GM18868 (cell line): ENCODE data around the gene ZWILCH.
"Not testable (repeated sequence)": the region's sequence is repeated elsewhere in the genome, so short reads cannot be mapped to it uniquely, and the experiment has no call there.

Experiments used
- ATAC-seq: cut with Tn5 transposase; IDR thresholded peaks from one replicate; pipeline ENCODE4 v1.9.1; 2021; ENCODE audit warnings: mild to moderate bottlenecking, moderate library complexity; ENCODE audit not compliant: unreplicated experiment

ZWILCH gene

DNA sequence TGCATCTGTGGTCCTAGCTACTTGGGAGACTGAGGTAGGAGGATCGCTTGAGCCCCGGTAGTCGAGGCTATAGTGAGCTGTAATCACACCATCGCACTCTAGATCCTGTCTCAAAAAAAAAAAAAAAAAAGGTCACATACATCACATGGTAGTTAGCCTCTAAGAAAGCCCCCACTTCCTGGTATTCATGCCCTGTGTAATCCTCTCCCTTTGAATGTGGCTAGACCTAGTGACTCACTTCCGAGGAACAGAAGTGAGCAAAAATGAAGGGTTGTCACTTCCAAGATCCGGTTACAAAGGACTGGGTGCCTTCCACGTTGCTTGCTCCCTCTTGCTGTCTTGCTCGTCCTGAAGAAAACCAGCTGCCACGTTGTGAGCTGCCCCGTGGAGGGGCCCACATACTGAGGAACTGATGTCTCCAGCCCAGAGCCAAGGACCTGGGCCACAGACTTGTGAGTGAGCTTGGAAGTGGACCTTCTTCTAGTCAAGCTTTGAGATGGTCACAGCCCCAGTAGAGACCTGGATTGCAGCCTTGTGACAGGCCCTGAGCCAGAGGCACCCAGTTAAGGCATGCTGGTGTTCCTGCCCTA, 73.3 kb downstream of the ZWILCH start:
- no peak for ATAC-seq

GRCh38 chr15:66580643-66581042, 75.5 kb downstream of the ZWILCH start:
- no peak for ATAC-seq

GRCh38 chr15:66581972-66582537, 76.9 kb downstream of the ZWILCH start:
- ATAC-seq: no peak

DNA sequence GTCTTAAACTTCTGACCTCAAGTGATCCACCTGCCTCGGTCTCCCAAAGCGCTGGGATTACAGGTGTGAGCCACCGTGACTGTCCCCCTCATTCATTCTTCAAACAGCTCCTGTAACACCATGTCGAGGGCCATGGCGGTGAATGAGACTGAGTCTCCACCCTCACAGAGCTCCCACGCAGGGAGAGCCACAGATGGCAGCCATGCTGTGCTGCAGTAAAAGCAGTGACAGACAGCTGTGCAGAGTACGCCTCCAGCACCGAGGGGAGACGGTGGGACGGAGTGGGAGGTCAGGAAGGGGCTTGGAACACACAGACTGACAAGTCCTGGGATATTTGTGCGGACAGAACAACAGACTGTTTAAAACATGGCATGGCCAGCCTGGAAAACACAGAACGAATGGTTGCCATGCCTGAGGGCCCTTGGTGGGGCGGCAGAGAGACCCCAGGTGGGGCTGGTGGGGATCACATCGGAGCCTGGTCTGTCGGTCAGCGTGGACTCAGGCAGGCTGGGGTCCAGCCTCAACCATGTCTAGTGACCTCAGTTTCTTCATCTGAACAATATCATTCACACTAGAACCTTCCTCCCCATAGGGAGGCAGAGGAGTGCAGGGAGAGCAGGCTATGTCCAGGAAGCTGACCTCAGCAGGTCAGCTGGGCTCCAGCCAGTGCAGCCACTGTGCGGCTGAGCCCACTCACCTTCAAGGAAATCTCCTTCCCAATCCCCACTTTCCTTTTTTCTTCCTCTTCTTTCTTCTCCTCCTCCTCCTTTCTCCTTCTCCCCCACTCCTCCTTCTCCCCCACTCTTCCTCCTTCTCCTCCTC, 81.2 kb downstream of the ZWILCH start:
- no peak for ATAC-seq

DNA sequence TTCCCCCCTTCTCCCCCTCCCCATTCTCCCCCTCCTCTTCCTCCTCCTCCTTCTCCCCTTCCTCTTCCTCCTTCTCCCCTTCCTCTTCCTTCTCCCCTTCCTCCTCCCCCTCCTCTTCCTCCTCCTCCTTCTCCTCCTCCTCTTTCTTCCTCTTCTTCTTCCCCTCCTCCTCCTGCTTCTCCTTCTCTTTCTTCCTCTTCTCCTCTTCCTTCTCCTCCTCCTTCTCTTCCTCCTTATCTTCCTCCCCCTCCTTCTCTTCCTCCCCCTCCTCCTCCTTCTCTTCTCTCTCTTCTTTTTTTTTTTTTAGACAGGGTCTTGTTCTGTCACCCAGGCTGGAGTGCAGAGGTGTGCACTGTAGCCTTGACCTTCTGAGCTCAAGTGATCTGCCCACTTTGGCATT, 81.9 kb downstream of the ZWILCH start:
- no peak for ATAC-seq

DNA sequence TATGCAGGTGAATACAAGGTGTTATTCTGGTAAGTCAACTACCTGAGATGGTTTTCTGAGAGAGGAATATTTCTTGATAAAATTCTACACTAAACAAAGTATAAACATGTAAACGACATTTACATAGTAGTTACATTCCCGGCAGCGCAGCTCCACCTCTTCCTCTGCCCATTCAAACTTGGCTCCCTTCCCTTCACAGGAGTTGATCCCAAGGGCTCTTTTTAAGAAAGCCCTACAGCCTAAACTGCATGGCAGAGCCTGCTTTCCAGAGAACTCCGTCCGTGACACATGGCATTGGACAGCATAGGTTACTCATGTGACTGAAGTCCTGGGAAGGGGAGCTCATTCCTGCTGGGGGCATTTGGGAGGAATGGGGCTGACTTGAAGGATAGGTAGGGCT, 82.6 kb downstream of the ZWILCH start:
- ATAC-seq: no peak

DNA sequence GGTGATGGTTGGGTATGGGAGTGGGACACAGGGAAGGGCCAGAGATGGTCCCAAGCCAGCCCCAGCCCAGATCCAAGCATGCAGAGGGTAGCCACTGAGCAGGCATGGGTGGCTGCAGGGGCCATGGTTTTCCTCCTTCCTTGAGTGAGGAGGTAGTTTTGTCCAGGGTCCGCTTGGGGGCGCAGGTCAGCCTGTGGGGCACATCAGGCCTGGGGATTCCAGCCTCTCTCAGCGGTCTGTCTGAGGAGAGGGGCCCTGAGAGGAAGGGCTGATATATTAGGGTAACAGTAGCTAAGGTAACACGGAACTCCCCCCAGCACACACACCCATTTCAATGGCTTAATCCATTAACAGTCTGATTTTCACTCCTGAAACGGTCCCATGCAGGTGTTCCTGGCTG, 83.4 kb downstream of the ZWILCH start:
- ATAC-seq: no peak

DNA sequence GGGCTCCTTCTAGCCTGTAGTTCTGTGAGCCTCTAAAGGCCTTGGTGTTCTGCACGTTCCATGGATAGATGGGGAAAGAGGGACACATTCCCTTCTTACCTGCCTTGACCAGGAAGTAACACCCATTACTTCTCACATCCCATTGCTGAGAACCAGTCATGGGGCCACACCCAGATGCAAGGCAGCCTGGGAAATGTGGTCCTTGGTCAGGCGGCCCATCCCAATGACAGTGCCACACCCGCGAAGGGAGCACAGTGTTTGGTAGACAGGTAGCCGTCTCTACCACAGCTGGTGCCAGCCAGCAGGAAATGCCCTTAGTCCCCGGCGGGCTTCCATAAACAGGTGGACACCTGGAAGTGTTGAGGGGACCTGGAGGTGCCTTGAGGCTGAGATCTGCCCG, 83.8 kb downstream of the ZWILCH start:
- no peak for ATAC-seq

GRCh38 chr15:66589429-66589828, 84.3 kb downstream of the ZWILCH start:
- not testable (repeated sequence) for ATAC-seq

DNA sequence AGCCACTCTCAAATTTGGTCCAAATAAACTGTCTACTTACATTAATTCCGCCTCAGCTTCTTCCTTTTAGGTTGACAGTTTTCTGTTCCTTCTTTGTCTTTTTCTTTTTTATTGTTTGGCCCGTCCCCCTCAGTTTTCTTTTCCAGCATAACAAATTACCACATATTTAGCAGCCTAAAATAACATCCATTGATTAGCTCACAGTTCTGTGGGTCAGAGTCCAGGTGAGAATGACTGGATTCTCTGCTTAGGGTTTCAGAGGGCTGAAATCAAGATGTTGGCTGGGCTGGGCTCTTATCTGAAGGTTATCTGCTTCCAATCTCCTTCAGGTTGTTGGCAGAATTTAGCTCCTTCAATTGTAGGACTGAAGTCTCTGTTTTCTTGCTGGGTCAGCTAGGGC, 85.3 kb downstream of the ZWILCH start:
- no peak for ATAC-seq

GRCh38 chr15:66591322-66591862, 86.3 kb downstream of the ZWILCH start:
- ATAC-seq: no peak

DNA sequence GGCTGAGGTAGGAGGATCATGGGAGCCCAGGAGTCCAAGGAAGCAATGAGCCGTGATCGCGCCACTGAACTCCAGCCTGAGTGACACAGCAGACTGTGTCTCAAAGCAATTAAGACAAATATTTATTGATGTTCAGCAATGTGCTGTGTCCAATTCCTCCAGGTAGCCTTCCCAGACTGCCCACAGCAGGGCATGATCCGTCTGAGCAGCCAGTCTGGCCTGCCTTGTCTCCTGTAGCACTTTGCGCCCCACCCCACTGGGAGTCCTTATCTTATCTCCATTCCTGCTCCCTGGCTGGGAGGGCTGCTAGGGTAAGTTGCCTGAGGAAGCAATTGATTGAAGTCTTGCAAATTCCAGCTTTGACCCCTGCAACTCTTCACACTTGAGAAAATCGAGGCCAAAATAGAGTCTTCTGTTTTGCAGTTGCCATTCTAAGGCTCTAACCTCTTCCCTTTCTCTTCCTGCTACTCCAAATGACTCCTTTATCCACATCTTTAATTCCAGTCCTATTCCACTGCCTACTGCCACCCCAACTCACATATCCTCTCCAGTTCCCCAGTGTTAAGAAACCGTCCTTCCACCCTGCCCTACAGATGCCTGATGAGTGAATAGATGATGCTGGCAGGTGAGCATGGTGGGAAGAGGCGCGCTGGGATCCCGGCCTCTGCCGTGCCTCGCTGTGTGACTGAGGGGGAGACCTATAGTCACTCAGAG, 87.5 kb downstream of the ZWILCH start:
- ATAC-seq: no peak

- no peak for ATAC-seq
Observed at GRCh38 chr15:66593219-66593780, 88.2 kb downstream of the ZWILCH start.

DNA sequence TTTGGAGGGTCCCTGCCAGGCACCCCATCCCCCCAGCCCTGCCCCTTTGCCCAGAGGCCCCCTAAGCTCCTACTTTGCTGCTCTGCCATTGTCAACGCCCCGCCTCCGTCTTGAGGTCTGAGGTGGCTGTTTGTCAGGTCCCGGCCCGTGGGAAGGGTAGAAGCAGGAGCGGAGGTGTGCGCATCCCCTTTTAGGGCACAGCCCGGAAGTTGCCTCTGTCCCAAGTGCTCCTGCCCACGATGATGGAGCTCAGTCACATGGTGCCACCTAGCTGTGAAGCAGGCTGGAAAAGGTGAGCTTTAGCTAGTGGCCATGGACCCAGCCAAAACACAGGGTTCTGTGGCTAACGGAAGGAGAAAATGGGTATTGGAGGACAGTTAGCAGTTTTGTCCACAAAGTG, 89.2 kb downstream of the ZWILCH start:
- ATAC-seq: no peak

DNA sequence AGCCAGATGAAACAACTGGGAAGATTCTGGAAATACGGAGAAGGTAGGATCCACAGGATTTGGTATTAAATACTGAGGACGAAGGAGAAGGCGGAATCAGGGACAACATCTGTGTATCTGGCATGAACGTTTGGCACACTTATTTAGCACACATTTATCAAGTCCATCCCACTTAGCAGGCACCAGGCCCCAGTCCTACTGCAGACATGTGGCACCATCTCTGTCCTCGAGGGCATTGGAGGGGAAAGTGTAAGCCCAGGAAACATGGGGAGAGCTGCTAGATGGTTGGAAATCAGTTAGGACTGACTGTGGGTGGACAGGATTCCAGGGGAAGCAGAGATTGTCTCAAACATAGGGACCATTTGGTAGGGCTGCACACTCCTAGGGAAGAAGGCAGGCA, 89.7 kb downstream of the ZWILCH start:
- ATAC-seq: no peak

GRCh38 chr15:66595332-66595731, 90.2 kb downstream of the ZWILCH start:
- no peak for ATAC-seq

- no peak for ATAC-seq
Observed at GRCh38 chr15:66595931-66596545, 90.9 kb downstream of the ZWILCH start.

DNA sequence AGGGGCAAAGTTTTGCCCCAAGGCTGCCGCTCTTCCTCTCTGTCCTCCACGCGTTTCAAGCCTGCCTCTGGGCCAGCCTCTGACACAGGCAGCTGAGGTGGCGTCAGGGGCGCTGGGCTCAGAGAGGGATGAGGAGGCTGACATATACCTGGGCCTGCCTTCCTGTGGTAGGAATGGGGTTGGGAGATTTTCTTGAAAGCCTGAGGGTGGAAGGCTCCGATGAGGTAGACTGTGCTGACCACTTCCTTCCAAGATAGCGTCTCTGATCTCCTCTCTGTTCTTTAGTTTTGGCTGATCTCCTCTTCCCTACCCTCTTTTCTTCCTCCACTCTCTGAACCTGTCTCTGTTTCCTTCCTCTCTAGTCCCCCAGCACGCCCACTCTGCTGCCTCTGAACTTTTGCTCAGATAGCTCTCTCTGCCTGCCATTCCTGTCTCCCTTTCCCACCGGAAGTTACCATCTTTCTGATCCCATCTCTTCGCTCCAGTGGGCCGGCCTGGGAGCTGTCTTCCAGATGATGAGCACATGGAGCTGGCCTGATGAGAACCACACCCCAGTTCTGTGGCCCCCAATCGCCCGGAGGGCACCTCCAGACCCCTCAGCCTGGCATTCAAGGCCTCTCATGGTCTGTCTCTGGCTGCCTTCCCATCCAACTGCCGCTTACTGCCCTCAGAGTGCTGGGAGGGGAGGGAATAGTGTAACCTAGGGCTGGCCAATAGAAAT, 93.1 kb downstream of the ZWILCH start:
- ATAC-seq: no peak
